Thyroid gland (tissue), 4 donors: ENCODE data around the gene LANCL1. TPM values are rescaled to one million over a fixed set of nuclear protein-coding genes. Genes with fewer than 3 reads are reported as not detected.

Experiments
- DNase-seq, 2 donors: peaks; one replicate each; pipeline ENCODE4 v3.0.0-alpha.2; 2019
- H3K27ac ChIP-seq, 3 donors: fragments of 200-600 bp; sonication (generic); 1 replicate in 2 of 3; 2 replicates in 1 of 3; pipeline ENCODE4 v1.5.1; 2016 to 2019; ENCODE audit warnings: mild to moderate bottlenecking in 1 of 3, moderate library complexity in 1 of 3
- H3K27me3 ChIP-seq: fragments of 200-600 bp; sonication (generic); one replicate; pipeline ENCODE4 v1.5.1; 2019
- H3K36me3 ChIP-seq, 2 donors: fragments of 200-600 bp; sonication (generic); one replicate each; pipeline ENCODE4 v1.5.1; 2016 to 2019
- H3K4me1 ChIP-seq, 2 donors: fragments of 200-600 bp; sonication (generic); one replicate each; pipeline ENCODE4 v1.5.1; 2017 to 2019
- H3K4me3 ChIP-seq, 3 donors: fragments of 200-600 bp; sonication (generic); replicated peaks in 1 of 3; 1 replicate in 2 of 3; 2 replicates in 1 of 3; pipeline ENCODE4 v1.5.1; 2016; ENCODE audit warnings: mild to moderate bottlenecking in 1 of 3
- H3K9me3 ChIP-seq: fragments of 200-600 bp; sonication (generic); one replicate; pipeline ENCODE4 v1.5.1; 2017
- POLR2A ChIP-seq, 2 donors: fragments of 450-650 bp; IDR thresholded peaks; one replicate each; pipeline ENCODE4 v1.6.1; 2017; ENCODE audit warnings: antibody characterized with exemption in 2 of 2, mild to moderate bottlenecking in 2 of 2, moderate library complexity in 1 of 2
- WGBS, 2 donors: methylation state at CpG; one replicate each; pipeline ENCODE4 v1.1.5; 2017; 5-methylcytosine and 5-hydroxymethylcytosine counted together
- intact Hi-C: fragments of 100-400 bp; cut with DNase I; formaldehyde crosslinking; loops from one replicate; pipeline ENCODE4 v1.15.1; 2023
- total RNA-seq, 4 donors: library from RNA; depleted of rRNA; stranded (reverse); fragments of >200 nt; gene quantifications; one replicate each; pipeline ENCODE4 v1.2.3, GENCODE V29; 2016
- TF ChIP-seq, protein P1 (sequence below), 6 experiments: fragments of 200-600 bp in 3 of 6; fragments of 450-650 bp in 3 of 6; sonication (generic) in 3 of 6; IDR thresholded peaks; one replicate each; pipeline ENCODE4 v1.5.1; 2016 to 2019; ENCODE audit warnings: antibody characterized with exemption in 6 of 6, mild to moderate bottlenecking in 2 of 6, inconsistent platforms in 1 of 6, moderate library complexity in 1 of 6

The LANCL1 gene
- total RNA-seq, 4 donors from 2014 or later: 30.7 to 33.2 (median 32.0) TPM

DNA sequence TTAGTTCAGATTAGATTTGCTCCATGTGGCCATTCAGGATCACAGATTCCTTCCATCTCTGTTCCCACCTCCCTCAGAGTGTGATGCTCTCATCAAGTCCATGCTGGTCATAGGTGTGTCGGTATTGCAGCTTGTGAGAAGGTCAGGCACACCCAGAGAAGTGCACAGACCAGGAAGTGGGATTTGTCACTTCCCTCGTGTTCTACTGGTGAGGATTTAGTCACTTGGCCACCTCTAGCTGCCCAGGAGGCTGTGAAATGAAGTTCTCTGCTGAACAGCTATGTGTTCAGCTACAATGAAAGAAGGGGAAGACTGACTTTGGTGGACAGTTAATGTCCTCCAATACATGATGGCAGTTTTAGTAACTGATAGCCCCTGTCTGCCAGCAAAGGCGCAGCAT lies 3.5 kb upstream of the LANCL1 start:
- Histone ChIP-seq H3K36me3 (no peaks in the 10 kb centered on the region), H3K9me3 (no peaks in the 10 kb centered on the region), H3K27me3 (no peaks in the 10 kb centered on the region), H3K27ac (no peak overlapping the region), H3K4me1 (peaks cover 6 to 7% of the 10 kb centered on the region in 2 donors), H3K4me3 (no peak overlapping the region)
- intact Hi-C loops: no loop called here
- TF ChIP-seq POLR2A (IDR thresholded peaks at IDR 0.05): no peak
- TF ChIP-seq, protein P1, sequence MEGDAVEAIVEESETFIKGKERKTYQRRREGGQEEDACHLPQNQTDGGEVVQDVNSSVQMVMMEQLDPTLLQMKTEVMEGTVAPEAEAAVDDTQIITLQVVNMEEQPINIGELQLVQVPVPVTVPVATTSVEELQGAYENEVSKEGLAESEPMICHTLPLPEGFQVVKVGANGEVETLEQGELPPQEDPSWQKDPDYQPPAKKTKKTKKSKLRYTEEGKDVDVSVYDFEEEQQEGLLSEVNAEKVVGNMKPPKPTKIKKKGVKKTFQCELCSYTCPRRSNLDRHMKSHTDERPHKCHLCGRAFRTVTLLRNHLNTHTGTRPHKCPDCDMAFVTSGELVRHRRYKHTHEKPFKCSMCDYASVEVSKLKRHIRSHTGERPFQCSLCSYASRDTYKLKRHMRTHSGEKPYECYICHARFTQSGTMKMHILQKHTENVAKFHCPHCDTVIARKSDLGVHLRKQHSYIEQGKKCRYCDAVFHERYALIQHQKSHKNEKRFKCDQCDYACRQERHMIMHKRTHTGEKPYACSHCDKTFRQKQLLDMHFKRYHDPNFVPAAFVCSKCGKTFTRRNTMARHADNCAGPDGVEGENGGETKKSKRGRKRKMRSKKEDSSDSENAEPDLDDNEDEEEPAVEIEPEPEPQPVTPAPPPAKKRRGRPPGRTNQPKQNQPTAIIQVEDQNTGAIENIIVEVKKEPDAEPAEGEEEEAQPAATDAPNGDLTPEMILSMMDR (IDR thresholded peaks at IDR 0.05): no peak
- 64 to 82% methylated on average over 3 of the region's 3 CpGs for WGBS, 2 donors
- DNase-seq: no peak

DNA sequence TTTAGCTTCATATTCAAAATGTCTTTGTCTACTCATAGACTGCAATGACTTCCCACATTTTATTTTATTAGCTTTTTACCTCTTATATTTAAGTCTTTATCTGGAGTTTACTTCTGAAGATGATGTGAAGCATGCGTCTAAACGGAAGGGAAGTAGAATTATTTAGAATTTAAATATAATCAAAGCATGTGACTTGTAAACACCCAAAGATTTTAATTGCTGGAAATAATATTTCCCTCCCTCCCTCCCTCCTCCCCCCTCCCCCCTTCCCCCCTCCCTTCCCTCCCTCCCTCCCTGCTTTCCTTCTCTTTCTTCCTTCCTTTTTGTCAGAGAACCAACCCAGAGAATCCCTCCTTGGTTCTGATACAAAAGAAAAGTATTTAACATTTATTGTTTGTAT lies 2.1 kb upstream of the LANCL1 start:
- Histone ChIP-seq H3K4me1 (peaks cover 9 to 10% of the 10 kb centered on the region in 2 donors), H3K4me3 (no peak overlapping the region), H3K27ac (no peak overlapping the region), H3K36me3 (no peaks in the 10 kb centered on the region), H3K9me3 (no peaks in the 10 kb centered on the region), H3K27me3 (no peaks in the 10 kb centered on the region)
- intact Hi-C loops: no loop called here
- WGBS, 2 donors: 93 to 96% methylated on average over 2 of the region's 2 CpGs
- TF ChIP-seq, protein P1 (IDR thresholded peaks at IDR 0.05): no peak
- TF ChIP-seq POLR2A (IDR thresholded peaks at IDR 0.05): no peak
- no peak for DNase-seq

DNA sequence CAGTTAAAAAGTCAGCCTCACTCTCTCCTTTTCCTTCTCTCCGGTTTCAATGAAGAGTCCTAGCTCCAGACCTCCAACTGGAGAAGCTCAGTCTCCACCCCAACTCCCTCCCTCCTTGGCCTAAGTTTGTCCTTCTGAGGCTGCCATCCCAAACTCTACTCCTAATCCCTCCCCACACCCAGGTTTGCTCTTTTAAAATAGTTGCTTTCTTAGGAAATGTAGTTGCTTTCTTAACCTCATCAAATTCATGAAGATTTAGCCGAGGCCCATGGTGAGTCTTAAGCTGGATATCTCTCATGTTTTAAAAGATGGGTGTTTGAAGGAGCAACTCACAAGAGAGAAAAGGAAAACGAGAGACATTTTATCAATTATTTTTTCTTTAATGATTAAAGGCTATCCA lies 937 bp upstream of the LANCL1 start:
- Histone ChIP-seq H3K9me3 (no peaks in the 10 kb centered on the region), H3K27ac (peak overlapping the region in 1 of 3 donors; percentile 1), H3K27me3 (no peaks in the 10 kb centered on the region), H3K4me3 (no peak overlapping the region), H3K36me3 (no peaks in the 10 kb centered on the region), H3K4me1 (peaks cover 9 to 10% of the 10 kb centered on the region in 2 donors)
- WGBS, 2 donors: 70 to 74% methylated on average over 3 of the region's 3 CpGs
- peak; percentile 27 to 33 for DNase-seq
- intact Hi-C loops: no loop called here
- TF ChIP-seq POLR2A (IDR thresholded peaks at IDR 0.05): no peak
- TF ChIP-seq, protein P1 (IDR thresholded peaks at IDR 0.05): no peak

DNA sequence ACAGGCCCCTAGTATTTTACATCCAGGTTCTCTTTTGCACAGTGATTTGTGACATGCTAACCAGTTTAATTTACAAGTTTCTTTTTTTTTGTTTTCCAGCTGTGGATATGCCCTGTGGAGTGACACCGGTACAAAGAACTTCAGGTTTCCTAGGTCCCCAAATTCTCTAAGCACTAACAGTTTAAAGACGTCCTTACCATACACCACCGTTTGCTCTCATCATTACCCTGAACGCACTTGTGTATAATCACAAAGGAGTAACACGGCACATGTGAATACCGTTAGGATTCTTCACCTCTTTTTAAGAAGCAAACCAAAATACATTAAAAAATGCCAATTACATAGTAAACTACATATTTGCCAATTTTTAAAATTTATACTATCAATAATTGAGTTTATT lies 853 bp downstream of the LANCL1 start:
- intact Hi-C loops: no loop called here
- TF ChIP-seq POLR2A (IDR thresholded peaks at IDR 0.05): no peak
- 18% methylated on average over 6 of the region's 6 CpGs for WGBS, 2 donors
- Histone ChIP-seq H3K4me3 (peak overlapping the region in 1 of 3 donors; percentile 51), H3K4me1 (peaks cover 9 to 10% of the 10 kb centered on the region in 2 donors), H3K27ac (no peak overlapping the region), H3K36me3 (peaks cover 0 to 10% of the 10 kb centered on the region in 2 donors), H3K9me3 (no peaks in the 10 kb centered on the region), H3K27me3 (no peaks in the 10 kb centered on the region)
- DNase-seq: no peak

DNA sequence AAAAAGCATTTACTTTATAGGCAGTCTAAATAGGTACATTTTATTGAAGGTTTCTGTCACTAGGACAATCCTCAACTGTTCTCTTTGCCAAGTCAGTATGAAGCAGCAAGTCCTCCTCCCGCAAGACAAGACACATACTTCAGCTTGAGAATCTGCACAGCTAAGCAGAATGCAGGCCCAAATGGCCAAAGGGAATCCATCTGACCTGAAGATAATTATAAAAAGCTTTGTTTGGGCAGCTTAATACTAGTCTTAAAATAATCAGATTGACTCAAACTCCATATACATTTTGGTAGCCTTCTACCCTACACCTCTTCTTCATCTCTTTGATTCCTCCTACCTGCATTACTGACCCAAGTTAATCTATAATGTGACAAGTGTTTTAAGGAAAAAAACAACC lies 1.8 kb downstream of the LANCL1 start:
- Histone ChIP-seq H3K27me3 (no peaks in the 10 kb centered on the region), H3K9me3 (no peaks in the 10 kb centered on the region), H3K36me3 (peaks cover 0 to 13% of the 10 kb centered on the region in 2 donors), H3K4me3 (no peak overlapping the region), H3K4me1 (peaks cover 9 to 10% of the 10 kb centered on the region in 2 donors), H3K27ac (no peak overlapping the region)
- intact Hi-C loops: no loop called here
- WGBS, 2 donors: 91 to 97% methylated on average over 1 of the region's 1 CpG
- no peak for DNase-seq
- TF ChIP-seq POLR2A (IDR thresholded peaks at IDR 0.05): no peak
- TF ChIP-seq, protein P1 (IDR thresholded peaks at IDR 0.05): no peak

DNA sequence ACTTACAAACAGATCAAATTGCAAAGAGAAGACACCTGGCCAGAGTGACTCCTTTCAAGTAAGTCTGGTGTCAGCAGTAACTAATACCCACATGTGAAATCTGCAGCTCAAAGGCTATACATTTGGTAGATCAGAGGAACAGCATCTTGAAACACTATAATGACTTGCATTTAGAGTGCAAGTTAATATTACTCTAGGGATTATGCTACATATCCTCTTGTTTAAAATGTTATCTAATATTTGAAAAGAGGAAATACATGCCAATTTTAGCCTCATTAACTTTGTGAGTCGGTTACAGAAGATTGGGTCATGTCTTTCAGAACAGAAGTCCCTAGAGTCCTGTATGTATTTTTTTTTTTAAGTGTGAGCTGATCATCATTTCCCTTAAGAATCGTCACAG lies 15.2 kb downstream of the LANCL1 start:
- intact Hi-C loops: no loop called here

More for the DNA sequence above, 15.2 kb downstream of the LANCL1 start:
- no peak for TF ChIP-seq POLR2A (IDR thresholded peaks at IDR 0.05)
- TF ChIP-seq, protein P1 (IDR thresholded peaks at IDR 0.05): no peak
- H3K27ac ChIP-seq: no peak overlapping the region
- H3K4me1 ChIP-seq: no peaks in the 10 kb centered on the region
- no peak overlapping the region for H3K4me3 ChIP-seq
- H3K36me3 ChIP-seq: peaks cover 7 to 8% of the 10 kb centered on the region in 2 donors
- DNase-seq: no peak
- 68 to 74% methylated on average over 2 of the region's 2 CpGs for WGBS, 2 donors
- H3K27me3 ChIP-seq: no peaks in the 10 kb centered on the region
- H3K9me3 ChIP-seq: no peaks in the 10 kb centered on the region
